ENCODE measurements around the gene OR51M1.
"Not testable (repeated sequence)": the region's sequence is repeated elsewhere in the genome, so short reads cannot be mapped to it uniquely, and the experiment has no call there.

Gene OR51M1

DNA sequence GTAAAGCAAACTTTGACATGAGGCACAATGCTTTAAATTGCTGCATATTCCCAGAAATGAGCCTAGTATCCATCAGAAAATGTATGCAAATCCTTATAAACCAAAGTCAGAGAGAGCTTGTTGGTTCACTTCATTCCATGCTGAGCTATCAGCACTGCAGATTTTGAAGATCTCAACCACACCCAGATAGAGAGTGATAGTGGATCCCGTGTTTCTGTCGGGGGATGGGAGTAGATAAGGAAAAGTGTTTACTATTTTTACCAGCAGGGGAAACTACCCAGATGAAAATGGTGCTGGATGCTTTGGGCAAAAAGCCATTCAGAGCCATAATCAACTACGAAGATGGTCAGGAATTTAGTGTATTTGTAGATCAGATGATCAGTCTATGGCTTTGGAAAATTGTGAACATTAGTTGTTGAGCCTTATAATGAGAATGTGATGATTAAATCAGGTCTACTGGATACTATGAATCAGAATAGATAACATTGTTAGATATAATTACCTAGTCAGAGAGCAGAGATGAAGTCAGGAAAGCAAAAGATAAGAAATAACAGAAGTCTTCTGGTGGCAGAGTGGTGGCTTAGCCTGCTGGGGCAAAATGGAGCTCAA is 21.5 kb upstream of the OR51M1 start:
- Histone ChIP-seq H3K9me3 (ENCODE audit: control insufficient read depth, insufficient read depth, low read depth, low read length) (no peaks in the 10 kb centered on the region), H3K27ac (ENCODE audit: low read depth, low read length) (no peak overlapping the region), H3K9ac (ENCODE audit: low read length) (no peak overlapping the region), H3K27me3 (ENCODE audit: control insufficient read depth, insufficient read depth, low read length) (no peaks in the 10 kb centered on the region), H3K4me3 (ENCODE audit: low read depth, low read length) (no peak overlapping the region), H3K36me3 (ENCODE audit: control insufficient read depth, insufficient read depth, low read length) (no peaks in the 10 kb centered on the region), H3K4me1 (ENCODE audit: control insufficient read depth, insufficient read depth, low read length) (no peaks in the 10 kb centered on the region)

DNA sequence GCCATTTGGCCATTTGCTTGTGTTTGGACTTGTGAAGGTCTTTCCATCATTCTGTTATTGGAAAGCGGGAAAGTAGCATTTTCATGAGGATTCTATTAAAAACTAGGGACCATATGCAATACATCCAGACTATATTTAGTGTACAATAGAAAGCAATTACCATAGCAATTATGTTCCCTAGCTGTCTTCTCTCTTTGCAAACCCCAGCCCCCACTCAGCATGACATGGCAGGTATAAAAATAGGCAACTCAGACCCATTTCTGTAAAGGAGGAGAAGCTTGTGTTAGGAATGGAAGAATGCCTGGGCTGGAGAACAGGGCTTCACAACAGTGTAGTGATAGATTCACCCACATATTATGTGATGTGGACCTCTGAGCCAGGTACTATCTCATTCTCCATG is 19.9 kb upstream of the OR51M1 start:
- Histone ChIP-seq H3K9ac (ENCODE audit: low read length) (no peak overlapping the region), H3K4me3 (ENCODE audit: low read depth, low read length) (no peak overlapping the region), H3K27me3 (ENCODE audit: control insufficient read depth, insufficient read depth, low read length) (no peaks in the 10 kb centered on the region), H3K9me3 (ENCODE audit: control insufficient read depth, insufficient read depth, low read depth, low read length) (no peaks in the 10 kb centered on the region), H3K27ac (ENCODE audit: low read depth, low read length) (no peak overlapping the region), H3K36me3 (ENCODE audit: control insufficient read depth, insufficient read depth, low read length) (no peaks in the 10 kb centered on the region), H3K4me1 (ENCODE audit: control insufficient read depth, insufficient read depth, low read length) (peaks cover 4% of the 10 kb centered on the region)

DNA sequence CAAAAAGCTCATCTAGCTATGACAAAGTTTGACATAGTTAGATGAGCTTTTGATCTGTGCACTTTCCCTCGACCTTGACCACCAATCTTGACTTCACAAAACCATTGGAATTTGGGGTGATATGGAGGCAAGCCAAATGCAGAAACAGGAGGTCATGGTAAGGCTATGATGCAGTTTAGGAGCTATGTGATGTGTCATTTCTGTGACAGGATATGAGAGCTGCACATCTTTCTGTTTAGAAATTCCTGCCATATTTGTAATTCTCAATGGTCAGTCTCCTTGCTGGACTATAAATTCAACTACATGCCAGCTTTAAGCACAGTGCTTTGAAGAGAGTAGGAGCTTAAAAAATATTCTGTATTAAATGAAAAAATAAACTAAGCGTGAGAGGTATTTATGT is 19.4 kb upstream of the OR51M1 start:
- H3K9ac ChIP-seq (ENCODE audit: low read length), result no peak overlapping the region
- H3K9me3 ChIP-seq (ENCODE audit: control insufficient read depth, insufficient read depth, low read depth, low read length), result no peaks in the 10 kb centered on the region
- H3K36me3 ChIP-seq (ENCODE audit: control insufficient read depth, insufficient read depth, low read length), result no peaks in the 10 kb centered on the region
- no peak overlapping the region for H3K4me3 ChIP-seq (ENCODE audit: low read depth, low read length)
- H3K27me3 ChIP-seq (ENCODE audit: control insufficient read depth, insufficient read depth, low read length), result no peaks in the 10 kb centered on the region
- H3K4me1 ChIP-seq (ENCODE audit: control insufficient read depth, insufficient read depth, low read length), result peaks cover 8% of the 10 kb centered on the region
- H3K27ac ChIP-seq (ENCODE audit: low read depth, low read length), result no peak overlapping the region

DNA sequence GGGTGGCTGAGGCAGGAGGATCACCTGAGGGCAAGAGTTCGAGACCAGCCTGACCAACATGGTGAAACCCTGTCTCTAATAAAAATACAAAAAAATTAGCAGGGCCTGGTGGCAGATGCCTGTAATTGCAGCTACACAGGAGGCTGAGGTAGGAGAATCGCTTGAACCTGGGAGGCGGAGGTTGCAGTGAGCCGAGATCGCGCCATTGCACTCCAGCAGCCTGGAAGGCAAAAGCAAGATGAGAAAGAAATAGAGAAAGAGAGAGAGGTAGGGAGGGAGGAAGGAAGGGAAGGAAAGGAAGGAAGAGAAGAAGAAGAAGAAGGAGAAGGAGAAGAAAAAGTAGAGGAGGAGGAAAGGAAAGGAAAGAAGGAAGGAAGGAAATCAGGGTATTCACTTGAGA is 17.2 kb upstream of the OR51M1 start:
- not testable (repeated sequence) for H3K36me3 ChIP-seq (ENCODE audit: control insufficient read depth, insufficient read depth, low read length); H3K4me3 ChIP-seq (ENCODE audit: low read depth, low read length); H3K27me3 ChIP-seq (ENCODE audit: control insufficient read depth, insufficient read depth, low read length); H3K4me1 ChIP-seq (ENCODE audit: control insufficient read depth, insufficient read depth, low read length); H3K27ac ChIP-seq (ENCODE audit: low read depth, low read length); H3K9me3 ChIP-seq (ENCODE audit: control insufficient read depth, insufficient read depth, low read depth, low read length); H3K9ac ChIP-seq (ENCODE audit: low read length)

DNA sequence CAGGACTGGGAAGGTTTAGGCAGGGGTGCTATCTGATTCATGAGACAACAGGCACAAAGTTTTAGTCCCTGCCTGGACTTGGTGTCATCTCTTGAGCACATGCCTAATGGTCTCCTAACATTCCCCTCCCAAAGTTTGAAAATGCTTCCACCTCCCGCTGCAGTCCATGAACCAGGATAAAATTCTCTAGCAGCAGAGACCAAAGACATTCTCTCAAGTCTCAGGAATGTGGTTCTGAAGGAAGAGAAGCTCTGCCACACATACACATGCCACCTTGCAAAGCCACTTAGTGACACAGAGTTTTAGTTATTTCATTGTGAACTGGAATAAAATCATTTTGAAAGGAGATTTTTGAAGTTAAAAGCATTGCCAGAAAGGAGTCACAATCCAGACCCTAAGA is 16.8 kb upstream of the OR51M1 start:
- Histone ChIP-seq H3K4me3 (ENCODE audit: low read depth, low read length) (no peak overlapping the region), H3K9ac (ENCODE audit: low read length) (no peak overlapping the region), H3K27me3 (ENCODE audit: control insufficient read depth, insufficient read depth, low read length) (no peaks in the 10 kb centered on the region), H3K27ac (ENCODE audit: low read depth, low read length) (no peak overlapping the region), H3K36me3 (ENCODE audit: control insufficient read depth, insufficient read depth, low read length) (no peaks in the 10 kb centered on the region), H3K4me1 (ENCODE audit: control insufficient read depth, insufficient read depth, low read length) (peaks cover 8% of the 10 kb centered on the region), H3K9me3 (ENCODE audit: control insufficient read depth, insufficient read depth, low read depth, low read length) (no peaks in the 10 kb centered on the region)

DNA sequence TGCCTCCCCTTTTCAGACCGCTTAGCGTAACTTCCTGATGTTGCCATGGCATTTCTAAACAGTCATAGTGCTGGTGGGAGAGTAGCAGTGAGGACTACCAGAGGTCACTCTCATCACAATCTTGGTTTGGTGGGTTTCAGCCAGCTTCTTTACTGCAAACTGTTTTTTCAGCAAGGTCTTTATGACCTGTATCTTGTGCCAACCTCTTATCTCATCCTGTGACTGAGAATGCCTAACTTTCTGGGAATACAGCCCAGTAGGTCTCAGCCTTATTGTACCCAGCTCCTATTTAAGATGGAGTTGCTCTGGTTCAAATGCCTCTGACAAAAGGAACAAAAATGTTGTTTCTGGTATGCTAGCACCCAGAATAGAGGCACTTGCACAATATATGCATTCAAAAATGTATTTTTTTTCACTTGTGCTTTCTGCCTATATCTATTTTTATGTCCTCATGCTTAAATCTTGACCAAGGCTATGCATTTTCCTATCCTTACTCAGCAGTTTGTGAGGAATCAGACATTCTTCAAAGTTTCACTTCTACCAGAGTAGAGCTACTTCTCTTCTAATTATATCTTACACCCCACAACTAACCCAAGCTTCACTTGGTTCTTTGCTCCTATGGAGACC is 16.1 kb upstream of the OR51M1 start:
- no peaks in the 10 kb centered on the region for H3K9me3 ChIP-seq (ENCODE audit: control insufficient read depth, insufficient read depth, low read depth, low read length)
- H3K4me3 ChIP-seq (ENCODE audit: low read depth, low read length), result no peak overlapping the region
- H3K9ac ChIP-seq (ENCODE audit: low read length), result no peak overlapping the region
- no peaks in the 10 kb centered on the region for H3K36me3 ChIP-seq (ENCODE audit: control insufficient read depth, insufficient read depth, low read length)
- no peak overlapping the region for H3K27ac ChIP-seq (ENCODE audit: low read depth, low read length)
- H3K27me3 ChIP-seq (ENCODE audit: control insufficient read depth, insufficient read depth, low read length), result no peaks in the 10 kb centered on the region
- H3K4me1 ChIP-seq (ENCODE audit: control insufficient read depth, insufficient read depth, low read length), result peaks cover 8% of the 10 kb centered on the region

DNA sequence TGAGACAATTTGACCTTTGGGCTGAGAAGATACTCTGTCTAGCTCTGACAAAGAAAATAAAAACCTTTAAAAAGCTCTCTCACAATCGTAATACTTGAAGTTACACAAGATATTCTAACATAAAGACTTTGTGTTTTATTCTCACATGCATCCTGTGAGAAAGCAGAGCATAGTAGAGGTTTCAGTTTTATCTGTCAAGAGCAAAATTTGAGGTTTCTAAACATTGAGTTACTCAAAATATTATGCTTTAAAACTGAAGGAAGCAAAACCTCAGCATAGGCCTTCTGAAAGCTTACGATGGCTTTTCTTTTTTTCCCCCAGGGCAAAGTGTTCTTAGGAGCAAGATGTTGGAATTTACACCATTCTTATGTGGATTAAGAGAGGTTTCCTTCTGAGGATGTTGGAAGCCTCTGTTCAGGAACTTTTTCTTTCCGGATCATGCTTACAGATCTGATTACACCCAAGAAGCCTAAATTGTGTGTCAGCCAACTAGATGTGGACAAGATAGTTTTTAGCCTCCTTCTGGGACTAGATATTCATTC is 15.0 kb upstream of the OR51M1 start:
- Histone ChIP-seq H3K4me1 (ENCODE audit: control insufficient read depth, insufficient read depth, low read length) (peaks cover 8% of the 10 kb centered on the region), H3K27ac (ENCODE audit: low read depth, low read length) (no peak overlapping the region), H3K9me3 (ENCODE audit: control insufficient read depth, insufficient read depth, low read depth, low read length) (peaks cover 7% of the 10 kb centered on the region), H3K9ac (ENCODE audit: low read length) (no peak overlapping the region), H3K4me3 (ENCODE audit: low read depth, low read length) (no peak overlapping the region; the same call in 1 of the 2 replicates), H3K36me3 (ENCODE audit: control insufficient read depth, insufficient read depth, low read length) (no peaks in the 10 kb centered on the region), H3K27me3 (ENCODE audit: control insufficient read depth, insufficient read depth, low read length) (no peaks in the 10 kb centered on the region)

DNA sequence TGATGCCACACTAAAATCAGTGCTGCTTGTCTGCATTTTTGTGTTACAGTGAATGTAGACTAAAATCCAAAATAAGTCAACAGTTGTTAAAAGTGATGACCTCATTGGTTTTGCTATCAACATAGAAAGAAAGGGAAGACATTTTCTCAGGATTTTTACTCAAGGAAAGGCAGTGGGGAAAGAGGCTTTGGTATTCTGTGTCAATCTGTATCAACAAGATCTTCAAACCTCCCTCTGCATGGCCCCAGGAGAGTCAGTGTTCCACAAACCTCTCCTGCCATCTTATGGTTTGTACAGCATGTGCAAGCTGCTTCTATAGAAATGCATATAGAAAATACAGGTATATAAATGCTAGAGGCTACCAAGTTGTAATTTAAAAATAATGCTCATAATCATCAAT is 13.8 kb upstream of the OR51M1 start:
- Histone ChIP-seq H3K4me1 (ENCODE audit: control insufficient read depth, insufficient read depth, low read length) (peaks cover 8% of the 10 kb centered on the region), H3K9me3 (ENCODE audit: control insufficient read depth, insufficient read depth, low read depth, low read length) (peaks cover 8% of the 10 kb centered on the region), H3K4me3 (ENCODE audit: low read depth, low read length) (no peak overlapping the region), H3K9ac (ENCODE audit: low read length) (no peak overlapping the region), H3K27me3 (ENCODE audit: control insufficient read depth, insufficient read depth, low read length) (no peaks in the 10 kb centered on the region), H3K36me3 (ENCODE audit: control insufficient read depth, insufficient read depth, low read length) (no peaks in the 10 kb centered on the region), H3K27ac (ENCODE audit: low read depth, low read length) (no peak overlapping the region)

DNA sequence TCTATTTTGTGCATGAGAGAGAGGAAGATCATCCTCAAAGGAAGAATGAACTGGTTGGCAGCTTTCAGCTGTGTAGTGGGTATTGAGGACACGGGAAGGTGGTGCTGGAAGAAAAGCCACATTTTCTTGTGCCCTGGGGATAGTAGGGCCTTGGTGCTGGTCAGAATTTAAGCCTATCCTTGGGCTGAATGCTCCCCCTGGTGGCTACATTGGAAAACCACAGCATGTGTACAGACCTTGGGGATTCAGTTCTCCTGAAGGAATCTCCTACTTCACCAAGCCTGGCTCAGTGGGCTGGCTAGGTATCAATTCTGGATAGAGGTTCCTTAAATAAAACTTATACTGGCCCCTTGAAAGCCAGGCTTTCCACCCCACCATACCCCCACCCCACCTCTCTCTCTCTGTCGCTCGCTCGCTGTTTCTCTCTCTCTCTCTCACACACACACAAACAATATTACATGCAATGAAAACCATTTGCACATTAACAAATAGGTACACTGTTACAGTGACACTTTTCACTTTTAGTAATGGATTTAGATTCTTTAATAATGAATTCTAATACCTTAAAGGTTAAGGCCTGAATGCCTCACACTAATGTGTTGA is 2.8 kb upstream of the OR51M1 start:
- Histone ChIP-seq H3K9me3 (ENCODE audit: control insufficient read depth, insufficient read depth, low read depth, low read length) (no peaks in the 10 kb centered on the region), H3K27ac (ENCODE audit: low read depth, low read length) (no peak overlapping the region), H3K4me1 (ENCODE audit: control insufficient read depth, insufficient read depth, low read length) (peaks cover 8% of the 10 kb centered on the region; the same call in 1 of the 2 replicates), H3K9ac (ENCODE audit: low read length) (no peak overlapping the region), H3K4me3 (ENCODE audit: low read depth, low read length) (no peak overlapping the region), H3K36me3 (ENCODE audit: control insufficient read depth, insufficient read depth, low read length) (no peaks in the 10 kb centered on the region), H3K27me3 (ENCODE audit: control insufficient read depth, insufficient read depth, low read length) (no peaks in the 10 kb centered on the region)

DNA sequence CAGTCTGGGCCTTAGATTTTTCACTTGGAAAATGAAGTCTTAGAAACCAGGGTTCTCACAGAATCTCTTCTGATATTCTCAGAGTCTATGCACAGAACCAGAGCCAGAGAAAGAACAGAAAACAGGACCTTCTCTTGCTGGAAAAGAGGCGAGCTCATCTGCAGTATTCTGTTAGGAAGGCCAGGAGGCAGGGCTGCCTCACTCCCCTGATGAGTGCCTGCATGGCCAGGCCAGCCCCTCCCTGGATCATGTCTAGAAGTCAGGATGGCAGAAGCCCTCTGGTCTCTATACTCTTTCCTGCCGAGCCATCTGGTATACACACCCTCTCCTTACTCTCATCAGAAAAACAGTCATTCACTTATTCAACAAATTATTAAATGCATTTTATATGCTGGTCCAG is 723 bp downstream of the OR51M1 start:
- H3K27me3 ChIP-seq (ENCODE audit: control insufficient read depth, insufficient read depth, low read length), result no peaks in the 10 kb centered on the region
- no peaks in the 10 kb centered on the region for H3K36me3 ChIP-seq (ENCODE audit: control insufficient read depth, insufficient read depth, low read length)
- no peaks in the 10 kb centered on the region for H3K9me3 ChIP-seq (ENCODE audit: control insufficient read depth, insufficient read depth, low read depth, low read length)
- no peak overlapping the region for H3K4me3 ChIP-seq (ENCODE audit: low read depth, low read length)
- H3K27ac ChIP-seq (ENCODE audit: low read depth, low read length), result no peak overlapping the region
- H3K4me1 ChIP-seq (ENCODE audit: control insufficient read depth, insufficient read depth, low read length), result peaks cover 29% of the 10 kb centered on the region
- H3K9ac ChIP-seq (ENCODE audit: low read length), result no peak overlapping the region

DNA sequence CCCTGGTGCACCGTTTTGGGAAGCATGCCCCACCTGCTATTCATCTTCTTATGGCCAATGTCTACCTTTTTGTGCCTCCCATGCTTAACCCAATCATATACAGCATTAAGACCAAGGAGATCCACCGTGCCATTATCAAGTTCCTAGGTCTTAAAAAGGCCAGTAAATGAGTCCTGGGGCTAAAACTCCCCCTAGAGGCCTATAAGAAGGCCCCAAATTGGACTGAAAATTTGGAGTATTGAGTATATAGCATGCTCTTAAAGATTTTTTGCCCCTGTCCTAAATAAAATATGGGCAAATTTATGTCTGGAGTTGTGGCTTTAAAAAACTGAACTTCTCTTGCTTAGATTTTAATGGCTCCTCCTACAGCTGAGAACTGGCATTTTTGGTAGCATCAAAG is 6.6 kb downstream of the OR51M1 start:
- H3K27ac ChIP-seq (ENCODE audit: low read depth, low read length), result no peak overlapping the region
- no peak overlapping the region for H3K4me3 ChIP-seq (ENCODE audit: low read depth, low read length)
- H3K9ac ChIP-seq (ENCODE audit: low read length), result no peak overlapping the region
- no peaks in the 10 kb centered on the region for H3K27me3 ChIP-seq (ENCODE audit: control insufficient read depth, insufficient read depth, low read length)
- no peaks in the 10 kb centered on the region for H3K9me3 ChIP-seq (ENCODE audit: control insufficient read depth, insufficient read depth, low read depth, low read length)
- H3K4me1 ChIP-seq (ENCODE audit: control insufficient read depth, insufficient read depth, low read length), result peaks cover 20% of the 10 kb centered on the region
- no peaks in the 10 kb centered on the region for H3K36me3 ChIP-seq (ENCODE audit: control insufficient read depth, insufficient read depth, low read length)
